WTC11 (cell line): ENCODE measurements around the gene SH3BP2. TPM values are rescaled to one million over a fixed set of nuclear protein-coding genes. Genes with fewer than 3 reads are reported as not detected.

ENCODE experiments used
- ATAC-seq: fragments of 200-7000 bp; cut with Tn5 transposase; 2 replicates; pipeline ENCODE4 v1.10.0; 2021; ENCODE audit warnings: mild to moderate bottlenecking, moderate library complexity
- CTCF ChIA-PET: fragments of 300-600 bp; sonication (Branson Sonifier 250); formaldehyde crosslinking; loops from one replicate; lab custom pipeline; 2021; ENCODE audit warnings: antibody characterized with exemption; lab: Charles Lee
- POLR2A ChIA-PET: fragments of 350-600 bp; sonication (Branson Sonifier 250); formaldehyde crosslinking; loops from one replicate; lab custom pipeline; 2021; ENCODE audit warnings: antibody characterized with exemption; lab: Charles Lee
- DNase-seq: peaks from one replicate; pipeline ENCODE4 v3.0.0; 2021; ENCODE audit warnings: low spot score
- H3K27ac Mint-ChIP-seq: 2 replicates; pipeline ENCODE4 v1.8.0; 2021; ENCODE audit warnings: mixed read lengths
- H3K27me3 Mint-ChIP-seq: 2 replicates; pipeline ENCODE4 v1.8.0; 2021; ENCODE audit warnings: low read depth, mild to moderate bottlenecking, moderate library complexity, mixed read lengths
- H3K36me3 Mint-ChIP-seq: 2 replicates; pipeline ENCODE4 v1.8.0; 2021; ENCODE audit warnings: mixed read lengths
- H3K4me1 Mint-ChIP-seq: 2 replicates; pipeline ENCODE4 v1.8.0; 2022; ENCODE audit warnings: mixed read lengths
- H3K4me3 Mint-ChIP-seq: 2 replicates; pipeline ENCODE4 v1.8.0; 2021; ENCODE audit warnings: mild to moderate bottlenecking, moderate library complexity, mixed read lengths
- H3K9me3 Mint-ChIP-seq: 2 replicates; pipeline ENCODE4 v1.8.0; 2021; ENCODE audit warnings: mixed read lengths
- CREM ChIP-seq: sonication (generic); formaldehyde crosslinking; IDR thresholded peaks from 2 replicates; pipeline ENCODE4 v1.8.1; 2022; ENCODE audit warnings: mild to moderate bottlenecking, missing genetic modification reagents, moderate library complexity
- ELF4 ChIP-seq: sonication (generic); formaldehyde crosslinking; IDR thresholded peaks from 2 replicates; pipeline ENCODE4 v1.8.1; 2022; ENCODE audit warnings: low read depth, mild to moderate bottlenecking, moderate library complexity, missing genetic modification reagents
- ERG ChIP-seq: fragments of 250-450 bp; sonication (Bioruptor Pico); IDR thresholded peaks from 2 replicates; pipeline ENCODE4 v1.8.0; 2021; ENCODE audit warnings: mild to moderate bottlenecking
- FOXP1 ChIP-seq: sonication (generic); formaldehyde crosslinking; IDR thresholded peaks from 2 replicates; pipeline ENCODE4 v1.8.0; 2022; ENCODE audit warnings: missing genetic modification reagents, mild to moderate bottlenecking, moderate library complexity, borderline replicate concordance
- JUN ChIP-seq: sonication (generic); formaldehyde crosslinking; IDR thresholded peaks from 2 replicates; pipeline ENCODE4 v1.8.0; 2023; ENCODE audit warnings: mild to moderate bottlenecking, missing genetic modification reagents
- KAT7 ChIP-seq: sonication (generic); formaldehyde crosslinking; IDR thresholded peaks from 2 replicates; pipeline ENCODE4 v1.8.1; 2023; ENCODE audit warnings: missing genetic modification reagents, mild to moderate bottlenecking, borderline replicate concordance
- MXD4 ChIP-seq: fragments of 250-450 bp; sonication (Bioruptor Pico); IDR thresholded peaks from 2 replicates; pipeline ENCODE4 v1.8.0; 2021; ENCODE audit warnings: mild to moderate bottlenecking, moderate library complexity, borderline replicate concordance
- NR2C2 ChIP-seq: sonication (generic); formaldehyde crosslinking; IDR thresholded peaks from 2 replicates; pipeline ENCODE4 v1.8.0; 2022; ENCODE audit warnings: mild to moderate bottlenecking, missing genetic modification reagents
- PRDM15 ChIP-seq: sonication (generic); formaldehyde crosslinking; IDR thresholded peaks from 2 replicates; pipeline ENCODE4 v1.8.0; 2022; ENCODE audit warnings: missing genetic modification reagents
- RELA ChIP-seq: sonication (generic); formaldehyde crosslinking; IDR thresholded peaks from 2 replicates; pipeline ENCODE4 v1.8.1; 2022; ENCODE audit warnings: missing genetic modification reagents, mild to moderate bottlenecking, borderline replicate concordance
- SMAD3 ChIP-seq: sonication (generic); formaldehyde crosslinking; IDR thresholded peaks from 2 replicates; pipeline ENCODE4 v1.8.0; 2022; ENCODE audit warnings: missing genetic modification reagents, mild to moderate bottlenecking, borderline replicate concordance
- STAT6 ChIP-seq: sonication (generic); formaldehyde crosslinking; conservative IDR thresholded peaks from 2 replicates; pipeline ENCODE4 v1.8.1; 2023; ENCODE audit warnings: mild to moderate bottlenecking, low read depth, missing genetic modification reagents, moderate library complexity
- TCF7 ChIP-seq: sonication (generic); formaldehyde crosslinking; IDR thresholded peaks from 2 replicates; pipeline ENCODE4 v1.8.0; 2022; ENCODE audit warnings: mild to moderate bottlenecking, low read depth, missing genetic modification reagents, moderate library complexity
- TP53 ChIP-seq: sonication (generic); formaldehyde crosslinking; IDR thresholded peaks from 2 replicates; pipeline ENCODE4 v1.8.1; 2023; ENCODE audit warnings: mild to moderate bottlenecking, missing genetic modification reagents
- ZNF138 ChIP-seq: sonication (generic); formaldehyde crosslinking; conservative IDR thresholded peaks from 2 replicates; pipeline ENCODE4 v1.8.1; 2022; ENCODE audit warnings: mild to moderate bottlenecking, moderate library complexity, missing genetic modification reagents
- ZNF232 ChIP-seq: sonication (generic); formaldehyde crosslinking; IDR thresholded peaks from 2 replicates; pipeline ENCODE4 v1.8.0; 2022; ENCODE audit warnings: mild to moderate bottlenecking, missing genetic modification reagents
- ZNF671 ChIP-seq: fragments of 250-450 bp; sonication (Bioruptor Pico); IDR thresholded peaks from 2 replicates; pipeline ENCODE4 v1.8.0; 2021; ENCODE audit warnings: mild to moderate bottlenecking
- ZSCAN18 ChIP-seq: fragments of 250-450 bp; sonication (Bioruptor Pico); IDR thresholded peaks from 2 replicates; pipeline ENCODE4 v2.1.2; 2022; ENCODE audit warnings: mild to moderate bottlenecking, moderate library complexity
- total RNA-seq: library from RNA; stranded (reverse); gene quantifications from 3 replicates; pipeline ENCODE4 v1.2.3, GENCODE V29; 2021

Gene SH3BP2
- total RNA-seq, 1 experiment from 2014 or later, result 49.1 TPM

GRCh38 chr4:2829321-2829932, 36.5 kb downstream of the SH3BP2 start:
- H3K4me3 Mint-ChIP-seq, result no peak overlapping the region
- TF ChIP-seq SMAD3 (CRISPR knock-in tag) (no peak), ZNF671 (CRISPR knock-in tag) (no peak), RELA (CRISPR knock-in tag) (no peak)
- CTCF ChIA-PET, result interaction anchor here (0.7 kb wide), 1 partner anchor 880 kb away, joined by 3 read pairs; no protein-coding TSS in a partner anchor
- no peaks in the 10 kb centered on the region for H3K27me3 Mint-ChIP-seq
- POLR2A ChIA-PET, result interaction anchor here (0.7 kb wide), 1 partner anchor 117 kb away, joined by 3 read pairs; no protein-coding TSS in a partner anchor
- DNase-seq, result peak; percentile 5
- H3K36me3 Mint-ChIP-seq, result peaks cover 36% of the 10 kb centered on the region
- ATAC-seq, result no peak
- no peak overlapping the region for H3K27ac Mint-ChIP-seq
- H3K9me3 Mint-ChIP-seq, result no peaks in the 10 kb centered on the region; the same call in 1 of the 2 replicates
- H3K4me1 Mint-ChIP-seq, result no peaks in the 10 kb centered on the region

GRCh38 chr4:2829933-2830451, 37.1 kb downstream of the SH3BP2 start:
- TF ChIP-seq ZNF138 (CRISPR knock-in tag), result no peak
- TF ChIP-seq CREM, result no peak
- no peak for TF ChIP-seq ZNF671 (CRISPR knock-in tag)
- no peak for TF ChIP-seq NR2C2 (CRISPR knock-in tag)
- Mint-ChIP-seq H3K4me3 (no peak overlapping the region), H3K36me3 (peaks cover 34% of the 10 kb centered on the region), H3K27me3 (no peaks in the 10 kb centered on the region), H3K27ac (no peak overlapping the region), H3K9me3 (no peaks in the 10 kb centered on the region; the same call in 1 of the 2 replicates), H3K4me1 (no peaks in the 10 kb centered on the region)
- ATAC-seq (no peak), DNase-seq (peak; percentile 3)
- ChIA-PET CTCF (interaction anchor here (0.5 to 0.8 kb wide), 3 partner anchors 10 to 880 kb away, joined by 3 read pairs; no protein-coding TSS in a partner anchor), POLR2A (no interaction called here)

GRCh38 chr4:2830632-2831610, 38.0 kb downstream of the SH3BP2 start:
- no peak for DNase-seq
- Mint-ChIP-seq H3K27ac (no peak overlapping the region), H3K27me3 (no peaks in the 10 kb centered on the region), H3K36me3 (peaks cover 26% of the 10 kb centered on the region), H3K9me3 (no peaks in the 10 kb centered on the region; the same call in 1 of the 2 replicates), H3K4me1 (no peaks in the 10 kb centered on the region)
- ChIA-PET POLR2A (no interaction called here), CTCF (interaction anchor here (0.5 to 0.8 kb wide), 2 partner anchors 9 to 177 kb away, joined by 3 read pairs; no protein-coding TSS in a partner anchor)
- TF ChIP-seq PRDM15 (CRISPR knock-in tag) (no peak), STAT6 (CRISPR knock-in tag) (no peak), MXD4 (CRISPR knock-in tag) (no peak), JUN (CRISPR knock-in tag) (no peak), FOXP1 (CRISPR knock-in tag) (no peak), KAT7 (CRISPR knock-in tag) (no peak), ZNF232 (CRISPR knock-in tag) (no peak), TP53 (CRISPR knock-in tag) (no peak), TCF7 (CRISPR knock-in tag) (no peak), ELF4 (no peak), ZSCAN18 (no peak), ERG (no peak)
- TF ChIP-seq, all 79 proteins: peak for 0
- ATAC-seq, result no peak
- no peak overlapping the region for H3K4me3 Mint-ChIP-seq
